Measurements from ENCODE around the gene RTKN2.

RTKN2 gene

DNA sequence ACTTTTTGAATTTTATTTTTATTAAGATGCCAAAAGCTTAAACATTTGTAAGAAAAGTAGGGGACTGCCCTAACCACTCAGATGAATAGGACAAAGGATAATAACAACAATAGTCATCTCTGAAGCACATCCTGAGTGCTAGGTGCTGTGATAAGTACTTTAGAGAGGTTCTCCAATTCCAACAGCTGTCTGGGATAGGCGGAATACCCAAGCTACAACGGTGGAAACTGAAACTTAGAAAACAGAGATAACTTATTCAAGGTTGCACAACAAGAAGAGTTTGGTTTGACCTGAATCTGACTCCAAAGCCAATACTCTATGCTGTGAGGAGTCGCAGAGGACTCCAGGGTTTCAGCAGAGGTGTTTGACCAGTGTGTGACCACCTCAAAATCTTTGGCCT lies 2.0 kb downstream of the RTKN2 start:
- Mint-ChIP-seq H3K36me3 (no peaks in the 10 kb centered on the region), H3K27ac (no peak overlapping the region), H3K4me1 (peaks cover 22% of the 10 kb centered on the region), H3K27me3 (no peaks in the 10 kb centered on the region), H3K4me3 (no peak overlapping the region), H3K9me3 (no peaks in the 10 kb centered on the region)

DNA sequence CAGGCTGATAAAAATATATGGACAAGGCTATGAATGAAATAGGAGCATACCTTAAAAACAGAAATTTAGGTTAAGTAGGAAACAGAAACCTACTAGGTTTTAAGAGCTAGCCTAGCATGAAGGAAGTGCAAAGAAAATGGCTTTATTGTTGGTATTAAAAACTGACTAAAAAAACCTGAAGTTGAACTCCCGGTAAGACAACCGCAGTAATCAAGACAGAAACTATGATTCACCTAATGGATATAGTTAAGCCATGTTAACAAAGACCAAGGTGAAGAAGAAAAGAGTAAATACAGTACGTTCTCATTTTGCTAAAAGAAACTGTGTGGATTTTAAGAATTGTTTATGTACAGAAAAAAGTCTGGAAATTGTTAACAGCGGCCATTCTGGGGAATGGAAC lies 2.5 kb downstream of the RTKN2 start:
- H3K4me3 Mint-ChIP-seq: no peak overlapping the region
- no peaks in the 10 kb centered on the region for H3K27me3 Mint-ChIP-seq
- H3K4me1 Mint-ChIP-seq: peaks cover 22% of the 10 kb centered on the region
- no peak overlapping the region for H3K27ac Mint-ChIP-seq
- no peaks in the 10 kb centered on the region for H3K36me3 Mint-ChIP-seq
- H3K9me3 Mint-ChIP-seq: no peaks in the 10 kb centered on the region

DNA sequence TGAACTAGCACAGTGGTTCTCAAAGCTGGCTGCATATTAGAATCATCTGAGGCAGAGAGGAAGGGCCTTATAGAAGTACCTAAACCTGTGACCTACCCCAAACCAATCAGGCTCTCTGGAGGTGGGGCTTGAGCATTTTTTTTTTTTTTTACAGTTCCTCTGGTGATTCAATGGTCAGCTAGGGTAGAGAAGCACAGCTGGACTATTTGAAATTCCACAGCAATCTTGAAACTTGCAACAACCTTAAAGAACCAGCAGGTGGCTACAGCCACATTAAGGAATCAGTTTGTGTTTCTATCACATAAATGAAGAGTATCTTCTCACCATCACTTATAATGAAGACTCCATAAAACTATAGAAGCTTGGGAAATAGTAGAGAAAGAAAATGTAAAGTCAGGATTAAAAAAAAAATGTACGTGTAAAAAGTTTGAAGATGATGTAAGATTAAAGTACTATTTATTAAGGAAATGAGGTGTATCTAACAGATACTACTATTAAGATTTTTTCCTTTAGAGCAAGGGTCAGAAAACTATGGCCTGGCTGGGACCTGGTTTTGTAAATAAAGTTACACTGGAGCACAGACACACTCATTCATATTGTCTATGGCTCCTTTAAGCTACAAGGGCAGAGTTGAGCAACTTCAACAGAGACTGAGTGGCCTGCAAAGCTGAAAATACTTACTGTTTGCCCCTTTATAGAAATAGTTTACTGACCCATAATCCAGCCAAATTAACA lies 3.8 kb downstream of the RTKN2 start:
- peaks cover 20% of the 10 kb centered on the region for H3K4me1 Mint-ChIP-seq
- H3K36me3 Mint-ChIP-seq: no peaks in the 10 kb centered on the region
- no peaks in the 10 kb centered on the region for H3K27me3 Mint-ChIP-seq
- H3K27ac Mint-ChIP-seq: no peak overlapping the region
- H3K9me3 Mint-ChIP-seq: no peaks in the 10 kb centered on the region
- H3K4me3 Mint-ChIP-seq: no peak overlapping the region

DNA sequence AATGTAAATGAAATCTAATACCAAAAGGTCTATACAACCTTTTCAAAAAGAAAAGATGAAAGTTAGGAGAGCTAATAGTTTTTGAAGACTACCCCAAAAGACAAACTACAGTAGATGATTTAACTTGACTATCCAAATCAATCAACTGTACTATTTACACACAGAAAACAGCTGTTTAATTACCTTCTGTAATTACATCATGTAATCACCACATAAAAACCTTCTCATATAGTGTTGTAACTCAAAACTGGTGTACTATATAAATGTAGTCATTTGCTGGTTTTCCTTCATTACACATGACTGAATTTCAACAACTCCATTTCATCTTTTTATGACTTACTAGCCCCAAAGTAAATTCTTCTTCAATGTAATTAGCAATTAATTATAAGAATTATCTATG lies 4.5 kb downstream of the RTKN2 start:
- Mint-ChIP-seq H3K9me3 (no peaks in the 10 kb centered on the region), H3K27me3 (no peaks in the 10 kb centered on the region), H3K36me3 (no peaks in the 10 kb centered on the region), H3K4me3 (no peak overlapping the region), H3K4me1 (peaks cover 13% of the 10 kb centered on the region), H3K27ac (no peak overlapping the region)

DNA sequence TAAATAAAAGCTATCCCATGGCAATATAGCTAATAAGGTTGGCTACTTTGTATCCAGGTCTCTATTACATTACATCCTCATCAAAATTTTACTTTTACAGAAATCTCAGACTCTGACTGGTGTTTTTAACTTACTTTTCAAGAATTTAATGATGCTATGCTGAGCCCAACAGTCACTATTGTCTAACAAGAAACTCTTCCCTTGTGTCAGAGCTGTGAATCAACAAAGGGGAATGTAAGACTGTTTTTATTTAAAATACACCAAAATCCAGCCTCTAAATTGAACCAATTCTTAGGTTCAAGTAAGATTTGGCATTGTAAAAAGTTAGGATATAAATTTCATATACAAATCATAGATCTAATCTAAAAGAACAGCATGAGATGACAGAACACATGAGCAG lies 7.0 kb downstream of the RTKN2 start:
- Mint-ChIP-seq H3K4me1 (peaks cover 4% of the 10 kb centered on the region), H3K27me3 (no peaks in the 10 kb centered on the region), H3K9me3 (no peaks in the 10 kb centered on the region), H3K4me3 (no peak overlapping the region), H3K36me3 (no peaks in the 10 kb centered on the region), H3K27ac (no peak overlapping the region)

DNA sequence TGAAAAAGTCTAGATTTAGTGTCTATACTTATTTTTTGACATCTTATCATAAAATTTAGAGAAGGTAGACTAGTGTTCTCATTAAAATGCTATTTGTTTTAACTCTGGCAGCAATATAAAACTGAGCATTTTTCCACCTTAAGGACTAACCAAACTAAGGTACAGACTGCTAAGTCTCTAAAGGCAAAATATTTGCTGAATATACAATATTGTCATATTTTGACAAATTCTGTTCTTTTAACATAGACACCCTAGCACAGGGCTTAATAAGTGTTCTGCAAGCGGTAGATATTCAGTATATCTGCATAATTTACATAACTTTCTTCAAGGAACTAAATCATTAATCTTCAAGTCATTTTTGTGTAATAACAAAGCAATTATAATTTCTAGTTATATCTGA lies 8.6 kb downstream of the RTKN2 start:
- no peak overlapping the region for H3K27ac Mint-ChIP-seq
- no peaks in the 10 kb centered on the region for H3K9me3 Mint-ChIP-seq
- H3K36me3 Mint-ChIP-seq: no peaks in the 10 kb centered on the region
- no peaks in the 10 kb centered on the region for H3K27me3 Mint-ChIP-seq
- no peak overlapping the region for H3K4me3 Mint-ChIP-seq
- peaks cover 4% of the 10 kb centered on the region for H3K4me1 Mint-ChIP-seq

DNA sequence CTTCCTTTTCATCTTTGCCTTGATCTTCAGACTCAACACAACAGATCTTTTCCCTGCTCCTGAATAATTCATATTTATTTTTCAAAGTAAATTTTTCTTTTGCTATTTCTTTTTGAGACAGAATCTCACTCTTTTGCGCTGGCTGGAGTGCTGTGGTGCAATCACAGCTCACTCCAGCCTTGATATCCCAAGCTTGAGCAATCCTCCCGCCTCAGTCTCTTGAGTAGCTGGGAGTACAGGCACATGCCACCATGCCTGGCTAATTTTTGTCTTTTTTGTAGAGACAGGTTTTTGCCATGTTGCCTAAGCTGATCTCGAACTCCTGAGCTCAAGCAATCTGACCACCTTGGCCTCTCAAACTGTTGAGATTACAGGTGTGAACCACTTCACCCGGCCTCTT lies 9.2 kb downstream of the RTKN2 start:
- no peak overlapping the region for H3K4me3 Mint-ChIP-seq
- H3K27ac Mint-ChIP-seq: no peak overlapping the region
- peaks cover 1% of the 10 kb centered on the region for H3K4me1 Mint-ChIP-seq
- no peaks in the 10 kb centered on the region for H3K27me3 Mint-ChIP-seq
- H3K9me3 Mint-ChIP-seq: no peaks in the 10 kb centered on the region
- H3K36me3 Mint-ChIP-seq: no peaks in the 10 kb centered on the region

DNA sequence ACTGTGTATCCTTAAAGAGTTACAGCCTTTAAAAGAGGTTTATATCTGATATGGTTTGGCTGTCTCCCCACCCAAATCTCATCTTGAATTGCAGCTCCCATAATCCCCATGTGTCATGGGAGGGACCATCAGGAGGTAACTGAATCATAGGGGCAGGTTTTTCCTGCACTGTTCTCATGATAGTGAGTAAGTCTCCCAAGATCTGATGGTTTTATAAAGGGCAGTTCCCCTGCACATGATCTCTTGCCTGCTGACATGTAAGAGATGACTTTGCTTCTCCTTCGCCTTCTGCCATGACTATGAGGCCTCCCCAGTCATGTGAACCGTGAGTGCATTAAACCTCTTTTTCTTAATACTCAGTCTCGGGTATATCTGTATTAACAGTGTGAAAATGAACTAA lies 9.7 kb downstream of the RTKN2 start:
- no peak overlapping the region for H3K27ac Mint-ChIP-seq
- no peaks in the 10 kb centered on the region for H3K9me3 Mint-ChIP-seq
- no peak overlapping the region for H3K4me3 Mint-ChIP-seq
- H3K27me3 Mint-ChIP-seq: no peaks in the 10 kb centered on the region
- H3K36me3 Mint-ChIP-seq: no peaks in the 10 kb centered on the region
- H3K4me1 Mint-ChIP-seq: peaks cover 7% of the 10 kb centered on the region

DNA sequence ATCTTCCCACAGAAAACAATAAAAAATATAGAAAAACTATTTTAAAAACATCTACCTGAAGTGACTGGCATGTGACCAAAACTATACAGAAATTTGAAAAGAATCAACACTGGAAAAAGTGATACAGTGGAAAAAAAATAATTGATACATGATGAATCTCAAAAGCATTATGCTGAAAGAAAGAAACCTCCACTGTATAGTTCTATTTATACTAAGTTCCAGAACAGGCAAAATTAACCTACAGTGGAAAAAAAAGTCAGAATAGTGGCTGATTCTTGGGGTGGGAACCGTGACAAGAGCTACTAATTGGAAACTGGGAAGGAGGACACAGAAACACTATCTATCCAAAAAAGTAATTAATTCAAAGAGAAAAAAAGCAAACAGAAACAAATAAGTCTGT lies 14.9 kb downstream of the RTKN2 start:
- H3K27ac Mint-ChIP-seq: peak overlapping the region; percentile 97

DNA sequence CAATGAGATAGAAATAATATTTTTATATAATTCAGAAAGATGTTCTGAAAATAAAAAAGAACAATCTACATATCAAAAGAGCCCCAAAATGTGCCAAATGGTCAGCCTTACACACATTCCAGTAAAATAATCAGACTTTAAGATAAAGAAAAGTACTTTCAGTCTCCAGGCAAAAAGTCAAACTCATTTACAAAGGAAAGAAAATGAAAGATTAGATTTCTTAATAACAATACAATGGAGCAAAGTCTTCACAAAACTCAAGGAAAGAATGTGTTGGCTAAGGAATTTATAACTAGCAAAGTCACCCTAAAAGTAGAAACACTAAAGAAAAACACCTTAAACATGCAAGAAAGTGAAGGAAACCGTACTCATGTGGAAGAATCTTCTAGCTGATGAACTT lies 16.6 kb downstream of the RTKN2 start:
- Mint-ChIP-seq H3K9me3 (no peaks in the 10 kb centered on the region), H3K4me3 (no peak overlapping the region), H3K36me3 (no peaks in the 10 kb centered on the region), H3K27me3 (no peaks in the 10 kb centered on the region), H3K27ac (peak overlapping the region; percentile 43), H3K4me1 (peaks cover 40% of the 10 kb centered on the region)

More for the DNA sequence above, 14.9 kb downstream of the RTKN2 start:
- Mint-ChIP-seq H3K27me3 (no peaks in the 10 kb centered on the region), H3K9me3 (no peaks in the 10 kb centered on the region), H3K4me3 (peak overlapping the region; percentile 40), H3K4me1 (peaks cover 40% of the 10 kb centered on the region), H3K36me3 (no peaks in the 10 kb centered on the region)

DNA sequence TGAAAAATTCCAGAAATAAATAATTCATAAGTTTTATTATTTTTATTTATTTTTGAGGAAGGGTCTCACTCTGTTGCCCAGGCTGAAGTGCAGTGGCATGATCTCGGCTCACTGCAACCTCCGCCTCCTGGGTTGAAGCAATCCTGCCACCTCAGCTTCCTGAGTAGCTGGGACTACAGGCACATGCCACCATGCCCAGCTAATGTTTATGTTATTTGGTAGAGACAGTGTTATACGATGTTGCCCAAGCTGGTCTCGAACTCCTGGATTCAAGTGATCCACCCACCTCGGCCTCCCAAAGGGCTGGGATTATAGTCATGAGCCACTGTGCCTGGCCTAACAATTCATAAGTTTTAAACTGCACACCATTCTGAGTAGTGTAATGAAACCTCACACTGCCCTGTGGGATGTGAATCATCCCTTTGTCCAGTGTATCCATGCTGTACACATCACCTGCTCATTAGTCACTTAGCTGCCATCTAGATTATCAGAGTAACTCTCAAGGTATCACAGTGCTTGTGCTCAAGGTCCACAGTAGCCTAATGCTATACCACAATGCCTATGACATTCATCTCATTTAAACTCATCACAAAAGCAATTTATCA lies 17.9 kb downstream of the RTKN2 start:
- H3K4me1 Mint-ChIP-seq: peaks cover 40% of the 10 kb centered on the region
- H3K9me3 Mint-ChIP-seq: no peaks in the 10 kb centered on the region
- H3K27me3 Mint-ChIP-seq: no peaks in the 10 kb centered on the region
- H3K4me3 Mint-ChIP-seq: no peak overlapping the region
- peak overlapping the region; percentile 43 for H3K27ac Mint-ChIP-seq
- H3K36me3 Mint-ChIP-seq: no peaks in the 10 kb centered on the region

DNA sequence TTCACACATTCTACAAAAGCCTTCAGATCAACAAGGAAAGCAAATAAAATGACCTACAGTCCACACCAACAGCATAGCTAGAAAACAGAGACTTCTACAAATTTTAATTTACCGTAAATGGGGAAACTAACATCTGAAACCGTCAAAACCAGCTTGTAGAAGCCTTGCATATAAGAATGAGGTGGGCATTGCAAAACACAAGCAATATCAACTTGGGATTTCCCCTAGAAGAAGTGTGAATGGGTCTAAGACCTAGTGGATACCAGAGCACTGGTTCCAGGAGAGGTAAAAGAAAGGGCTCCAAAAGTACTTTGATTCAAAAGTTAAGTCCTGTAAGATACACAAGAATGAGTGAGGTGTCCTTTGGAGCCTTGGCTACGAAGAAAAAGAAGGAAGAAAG lies 18.7 kb downstream of the RTKN2 start:
- peak overlapping the region; percentile 39 for H3K27ac Mint-ChIP-seq
- no peaks in the 10 kb centered on the region for H3K9me3 Mint-ChIP-seq
- peaks cover 47% of the 10 kb centered on the region for H3K4me1 Mint-ChIP-seq
- H3K27me3 Mint-ChIP-seq: no peaks in the 10 kb centered on the region
- no peaks in the 10 kb centered on the region for H3K36me3 Mint-ChIP-seq
- no peak overlapping the region for H3K4me3 Mint-ChIP-seq

DNA sequence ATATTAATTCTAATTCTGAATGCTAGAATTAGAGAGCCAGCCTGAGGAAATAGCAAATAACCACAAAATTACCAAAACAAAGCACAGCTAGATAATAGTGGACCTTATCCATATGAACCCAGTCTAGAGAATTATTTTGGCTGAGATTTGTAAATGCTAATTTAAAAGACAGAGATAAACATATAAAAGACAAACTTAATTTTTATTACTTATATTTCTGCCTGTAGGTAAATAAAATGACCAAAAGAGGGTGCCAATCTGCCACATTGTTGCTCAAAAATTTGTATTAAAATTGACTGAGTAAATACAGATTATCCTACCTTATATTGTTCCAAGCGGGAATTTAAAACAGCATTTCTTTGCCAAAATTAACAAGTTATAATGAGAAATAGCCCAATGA lies 20.2 kb downstream of the RTKN2 start:
- Mint-ChIP-seq H3K36me3 (no peaks in the 10 kb centered on the region), H3K9me3 (no peaks in the 10 kb centered on the region), H3K4me3 (no peak overlapping the region), H3K27ac (no peak overlapping the region), H3K27me3 (no peaks in the 10 kb centered on the region), H3K4me1 (peaks cover 51% of the 10 kb centered on the region)

DNA sequence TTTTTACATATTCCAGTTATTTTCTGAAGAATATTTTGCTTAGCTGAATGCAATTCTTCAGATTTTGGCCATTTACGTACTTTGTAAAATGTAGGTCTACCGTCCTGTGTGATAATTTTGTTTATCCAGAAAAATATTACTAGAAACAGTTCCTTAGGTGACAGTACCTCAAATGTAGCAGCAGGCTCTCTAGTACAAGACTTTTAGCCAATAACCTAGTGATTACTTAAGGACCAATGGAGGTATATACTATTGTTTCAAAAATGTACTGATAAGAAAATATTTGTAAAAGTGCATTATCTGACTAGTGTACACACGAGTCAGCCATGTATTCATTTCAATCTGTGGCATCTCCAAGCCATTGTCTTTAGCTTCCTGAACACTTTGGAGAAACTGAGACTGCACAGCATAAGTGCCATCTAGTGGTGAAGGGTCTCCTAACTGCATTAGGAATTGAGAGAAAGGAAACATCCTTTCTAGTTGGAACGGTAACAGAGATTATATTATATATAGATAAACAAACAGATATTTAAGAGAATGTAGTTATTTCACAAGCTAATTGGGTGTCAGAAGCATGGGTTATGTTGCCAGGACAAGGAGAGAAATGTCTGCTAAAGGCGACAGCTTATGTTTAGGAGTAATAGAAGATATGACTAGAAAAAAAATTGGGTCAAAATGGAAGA lies 23.7 kb downstream of the RTKN2 start:
- Mint-ChIP-seq H3K4me1 (peaks cover 40% of the 10 kb centered on the region), H3K27ac (peak overlapping the region; percentile 57), H3K4me3 (peak overlapping the region; percentile 1), H3K36me3 (no peaks in the 10 kb centered on the region), H3K27me3 (no peaks in the 10 kb centered on the region), H3K9me3 (no peaks in the 10 kb centered on the region)

DNA sequence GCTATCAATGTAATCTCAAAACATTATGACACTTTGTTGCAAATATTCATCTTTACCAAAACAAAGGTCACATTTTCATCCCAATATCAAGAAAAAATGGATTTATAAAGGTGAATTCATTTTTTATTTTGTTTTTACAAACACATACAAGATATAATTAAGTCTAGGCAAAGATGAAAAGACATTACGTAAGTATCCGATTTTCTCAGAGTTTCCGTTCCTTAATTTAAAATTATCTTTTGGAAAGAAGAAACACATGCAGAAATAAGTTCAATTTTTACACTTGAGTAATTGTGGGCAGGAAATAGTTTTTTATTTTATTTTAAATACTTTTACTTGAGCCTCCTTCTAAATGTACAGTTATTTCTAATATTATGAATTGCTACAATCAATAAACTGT lies 24.6 kb downstream of the RTKN2 start:
- Mint-ChIP-seq H3K4me3 (no peak overlapping the region), H3K27me3 (no peaks in the 10 kb centered on the region), H3K4me1 (peaks cover 39% of the 10 kb centered on the region), H3K36me3 (no peaks in the 10 kb centered on the region), H3K9me3 (no peaks in the 10 kb centered on the region), H3K27ac (peak overlapping the region; percentile 30)

DNA sequence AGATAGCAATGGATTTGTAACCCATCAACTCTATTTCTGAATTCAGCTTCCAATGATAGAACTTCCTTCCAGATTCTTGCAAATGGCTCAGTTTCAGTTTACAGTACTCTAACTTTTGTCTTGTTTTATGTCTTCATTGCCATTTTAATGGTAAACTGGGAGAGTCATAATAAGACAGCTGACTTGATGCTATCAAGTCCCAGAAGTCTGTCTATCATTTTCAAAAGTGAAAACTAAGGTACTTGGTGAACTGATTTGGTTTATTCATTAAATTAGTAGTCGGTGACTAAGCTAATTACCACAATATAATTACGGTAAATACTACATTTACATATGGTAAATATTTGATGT lies 25.0 kb downstream of the RTKN2 start:
- peaks cover 43% of the 10 kb centered on the region for H3K4me1 Mint-ChIP-seq
- H3K36me3 Mint-ChIP-seq: no peaks in the 10 kb centered on the region
- no peaks in the 10 kb centered on the region for H3K27me3 Mint-ChIP-seq
- peak overlapping the region; percentile 89 for H3K27ac Mint-ChIP-seq
- peak overlapping the region; percentile 19 for H3K4me3 Mint-ChIP-seq
- no peaks in the 10 kb centered on the region for H3K9me3 Mint-ChIP-seq

Data from activated naive CD4-positive, alpha-beta T cell treated with anti-CD3 and anti-CD28 coated beads, Interleukin-2, amount 50 U/mL, for 24 hours (primary cell).